EL (cell line): ENCODE measurements around the gene LIPN.

Source experiments
- DNase-seq: peaks from one replicate; pipeline ENCODE4 v3.0.0-alpha.2; 2016

LIPN gene

GRCh38 chr10:88786032-88786770 is 26.4 kb downstream of the LIPN start:
- DNase-seq, result no peak

- DNase-seq, result no peak
Measured at GRCh38 chr10:88787463-88787862, 27.6 kb downstream of the LIPN start.

DNA sequence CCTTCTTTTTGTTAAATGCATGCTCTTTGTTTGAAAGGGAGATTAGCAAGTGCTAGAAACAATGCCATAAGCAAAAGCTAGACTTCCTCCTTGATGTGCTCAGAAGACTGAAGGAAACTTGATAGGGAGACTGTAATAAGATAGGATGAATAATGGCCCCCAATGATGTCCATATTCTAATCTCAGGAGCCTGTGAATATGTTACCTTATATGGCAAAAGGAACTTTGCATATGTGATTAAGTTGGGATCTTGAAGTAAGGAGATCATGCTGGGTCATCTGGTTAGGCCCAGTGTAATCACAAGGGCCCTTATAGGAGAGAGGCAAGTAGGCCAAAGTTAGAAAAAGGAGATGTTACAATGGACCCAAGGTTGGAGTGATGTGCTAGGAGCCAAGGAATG is 29.1 kb downstream of the LIPN start:
- no peak for DNase-seq

GRCh38 chr10:88791924-88792323 is 32.1 kb downstream of the LIPN start:
- peak; percentile 38 for DNase-seq

DNA sequence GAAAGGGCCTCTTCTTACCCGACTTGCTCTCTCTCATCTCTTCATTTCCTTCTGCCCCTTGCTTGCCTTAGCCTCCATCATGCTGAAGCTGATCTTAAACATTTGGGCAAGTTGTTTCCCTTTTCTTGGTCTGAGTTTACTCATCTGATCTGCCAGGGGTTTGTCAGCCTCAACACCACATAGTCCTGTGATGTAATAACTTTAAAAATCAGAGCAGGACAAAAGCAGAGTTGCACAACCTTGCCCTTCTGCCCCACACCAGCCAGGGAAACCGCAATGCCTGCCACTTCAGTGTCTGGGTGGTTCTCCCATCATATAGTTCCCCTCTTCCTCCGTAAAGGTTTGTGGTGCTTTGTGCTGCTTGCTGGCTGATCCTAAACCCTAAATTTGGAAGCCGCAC is 32.8 kb downstream of the LIPN start:
- DNase-seq, result peak; percentile 60

DNA sequence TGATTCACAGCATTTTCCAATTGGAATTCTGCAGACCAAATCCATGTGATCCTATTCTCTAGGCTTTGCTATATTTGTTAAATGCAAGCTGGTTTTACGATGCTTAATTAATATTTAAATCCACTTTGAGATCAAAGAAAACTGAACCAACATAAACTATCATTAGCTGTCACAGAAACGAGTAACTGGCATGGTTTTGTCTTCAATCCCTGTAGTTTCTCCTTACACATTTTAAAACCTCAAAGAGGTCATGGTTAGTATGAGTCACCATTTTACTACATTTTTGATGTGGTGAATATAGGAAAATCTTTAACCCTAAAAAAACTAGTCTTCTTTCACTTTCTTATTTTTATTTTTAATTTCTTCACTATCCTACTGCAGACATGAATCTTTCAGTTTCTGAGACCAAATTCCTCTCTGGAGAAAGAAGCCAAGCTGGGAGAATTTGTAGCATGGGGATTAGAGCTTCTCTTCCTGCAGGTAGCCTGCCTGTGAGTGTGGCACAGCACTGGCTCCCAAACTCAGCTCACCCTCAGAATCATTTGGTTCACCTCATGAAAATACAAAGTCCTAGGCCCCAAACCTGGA is 34.0 kb downstream of the LIPN start:
- peak; percentile 57 for DNase-seq

- DNase-seq, result no peak
Measured at GRCh38 chr10:88794731-88795130, 34.9 kb downstream of the LIPN start.

DNA sequence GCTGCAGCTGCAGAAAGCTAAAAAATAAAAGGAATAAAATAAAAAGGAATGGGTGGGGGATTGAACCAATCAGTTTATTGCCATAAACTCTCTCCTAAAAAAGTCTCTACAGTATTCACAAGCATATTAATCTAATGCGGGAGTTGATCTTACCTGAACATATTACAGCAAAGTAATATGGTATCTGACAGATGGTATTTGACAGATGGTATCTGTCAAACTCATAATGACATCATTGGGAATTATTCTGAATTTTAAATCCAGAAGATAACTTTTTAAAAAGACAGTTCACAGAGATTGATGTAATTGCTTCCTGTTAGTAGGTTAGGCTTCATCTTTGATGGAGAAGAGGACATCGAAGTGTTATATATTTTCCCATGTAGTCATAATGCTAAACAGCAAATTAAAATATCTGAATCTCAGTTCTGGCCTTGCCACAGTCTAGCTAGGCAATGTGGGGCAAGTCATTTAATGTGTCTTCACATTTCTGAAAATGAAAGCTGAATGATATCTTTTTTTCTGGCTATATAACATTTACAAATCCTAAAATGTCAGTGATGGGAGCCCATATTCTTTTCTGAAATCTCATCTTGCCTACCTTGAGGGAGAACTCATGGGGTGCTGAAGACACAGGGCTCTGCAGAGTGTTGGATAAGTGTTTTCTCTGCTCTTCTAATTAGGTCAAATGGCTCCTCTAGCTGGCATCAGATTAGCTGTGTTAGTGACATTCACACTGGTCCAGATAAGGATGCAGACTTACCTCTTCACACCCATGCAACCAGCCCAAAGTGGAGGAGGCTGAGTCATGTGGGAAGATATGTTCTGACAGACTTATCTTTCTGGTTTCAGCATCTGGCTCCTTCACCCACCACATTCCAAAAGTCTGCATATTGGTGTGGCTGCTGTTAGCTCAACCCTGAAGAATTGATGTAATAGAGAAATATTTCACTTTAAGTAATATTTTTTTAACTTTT is 40.6 kb downstream of the LIPN start:
- peak; percentile 64 for DNase-seq

- DNase-seq, result no peak
Measured at GRCh38 chr10:88802523-88803285, 42.9 kb downstream of the LIPN start, which contains the start of gene LIPM. Gene LIPM, plus strand, starts transcription at chr10:88802730. Its CDS starts 167 bp downstream, at chr10:88802897.

DNA sequence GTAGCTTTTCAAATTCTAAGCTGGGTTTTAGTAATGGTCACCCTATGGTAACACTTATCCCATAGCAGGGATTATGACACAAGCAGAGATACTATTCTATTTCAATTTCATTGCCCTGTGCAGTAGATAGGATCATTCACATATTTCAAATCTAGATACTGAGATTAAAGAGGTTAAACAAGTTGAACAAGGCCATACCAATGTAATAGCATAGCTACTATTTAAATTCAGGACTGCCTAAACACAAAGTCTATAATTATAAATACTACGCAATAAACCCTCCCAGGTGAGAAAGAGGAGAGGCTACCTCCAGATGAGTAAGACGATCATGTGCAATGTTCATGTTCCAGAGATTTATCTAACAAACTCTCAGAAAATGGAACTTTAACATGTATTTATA is 43.8 kb downstream of the LIPN start:
- DNase-seq, result no peak

GRCh38 chr10:88804083-88804812 is 44.4 kb downstream of the LIPN start:
- no peak for DNase-seq

DNA sequence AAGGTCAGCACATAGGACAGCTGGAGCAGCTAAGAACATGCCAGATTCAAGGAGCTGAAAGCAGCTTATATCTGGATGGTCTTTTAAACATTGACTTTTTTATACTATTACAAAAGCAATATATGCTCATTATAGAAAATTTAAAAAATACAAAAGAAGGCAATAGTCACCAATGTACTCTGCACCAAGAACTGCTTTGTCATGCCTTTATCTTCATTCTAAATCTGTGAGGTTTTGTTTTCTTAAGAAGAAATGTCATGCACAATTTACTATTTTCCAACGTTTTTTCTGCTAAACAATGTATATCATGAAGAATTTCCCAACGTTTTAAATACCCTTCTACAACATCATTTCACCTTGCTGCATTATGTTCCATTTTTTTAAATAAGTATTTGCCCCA is 45.5 kb downstream of the LIPN start:
- DNase-seq, result no peak

GRCh38 chr10:88805924-88806323 is 46.1 kb downstream of the LIPN start:
- DNase-seq, result no peak

- DNase-seq, result no peak
Measured at GRCh38 chr10:88809621-88810020, 49.8 kb downstream of the LIPN start.

GRCh38 chr10:88810196-88810961 is 50.6 kb downstream of the LIPN start:
- peak; percentile 68 for DNase-seq

- DNase-seq, result no peak
Measured at GRCh38 chr10:88813200-88813599, 53.4 kb downstream of the LIPN start.

DNA sequence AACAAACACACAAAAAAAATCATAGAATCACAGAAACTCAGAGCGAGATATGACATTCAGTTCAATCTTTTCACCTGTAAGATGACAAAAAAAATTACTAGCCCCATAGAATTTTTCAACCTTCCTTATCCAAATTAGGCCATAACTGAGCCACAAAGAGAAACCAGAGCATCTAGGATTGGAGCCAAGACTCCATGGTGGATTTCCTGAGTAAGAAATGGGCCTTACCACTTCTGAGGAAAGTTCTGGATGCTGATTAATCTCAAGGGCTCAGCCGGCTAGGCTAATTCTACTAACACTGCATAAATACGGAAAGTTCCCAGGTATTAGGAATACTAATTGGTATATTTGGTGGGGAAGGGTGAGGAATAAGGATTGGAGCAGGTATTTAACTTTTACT is 59.5 kb downstream of the LIPN start:
- no peak for DNase-seq

DNA sequence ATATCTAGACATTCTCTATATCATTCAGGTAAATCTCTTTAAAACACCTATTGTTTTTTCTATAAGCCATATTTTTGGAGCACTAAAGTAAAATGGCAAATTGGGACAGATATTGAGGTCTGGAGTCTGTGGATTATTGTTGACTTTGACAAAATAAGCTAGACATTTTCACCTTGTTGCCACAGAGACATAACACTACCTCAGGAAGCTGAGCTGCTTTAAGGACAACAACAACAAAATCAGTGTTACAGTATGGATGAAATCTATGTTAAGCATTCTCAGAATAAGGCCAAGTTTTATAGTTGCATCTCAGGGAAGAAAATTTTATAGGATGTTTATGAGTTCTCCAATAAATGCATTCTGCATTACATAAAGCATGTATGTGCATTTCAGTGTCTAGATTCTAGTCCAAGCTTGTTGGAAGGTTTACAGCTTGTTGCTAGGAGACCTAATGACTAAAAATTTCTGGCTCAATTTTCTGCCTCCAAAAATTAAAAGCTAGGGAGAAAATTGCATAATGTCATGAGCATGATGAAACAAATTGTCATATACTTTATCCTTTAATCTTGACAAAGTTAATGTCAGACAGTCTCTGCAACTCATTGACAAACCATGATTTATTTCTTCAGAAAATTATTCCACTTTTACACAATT is 61.1 kb downstream of the LIPN start:
- peak; percentile 39 for DNase-seq

- no peak for DNase-seq
Measured at GRCh38 chr10:88826388-88826787, 66.6 kb downstream of the LIPN start.

DNA sequence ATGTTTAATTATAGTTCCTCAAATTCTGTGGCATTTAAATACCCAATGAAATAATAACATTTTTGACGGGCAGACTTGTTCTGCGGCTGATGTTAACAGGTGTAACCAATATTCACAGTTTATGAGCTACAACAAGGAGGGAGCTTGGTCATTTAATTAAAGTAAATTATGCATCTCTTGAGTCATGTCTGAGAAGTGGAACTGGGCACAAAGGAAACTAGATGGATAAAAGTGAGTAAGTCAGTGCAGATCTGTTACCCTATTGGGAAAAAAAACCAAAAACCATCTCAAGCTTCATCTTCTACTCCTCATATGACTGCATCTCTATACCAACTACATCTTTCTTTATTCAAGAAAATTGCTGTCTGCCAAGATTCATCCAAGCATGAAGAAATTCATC is 67.9 kb downstream of the LIPN start:
- no peak for DNase-seq

DNA sequence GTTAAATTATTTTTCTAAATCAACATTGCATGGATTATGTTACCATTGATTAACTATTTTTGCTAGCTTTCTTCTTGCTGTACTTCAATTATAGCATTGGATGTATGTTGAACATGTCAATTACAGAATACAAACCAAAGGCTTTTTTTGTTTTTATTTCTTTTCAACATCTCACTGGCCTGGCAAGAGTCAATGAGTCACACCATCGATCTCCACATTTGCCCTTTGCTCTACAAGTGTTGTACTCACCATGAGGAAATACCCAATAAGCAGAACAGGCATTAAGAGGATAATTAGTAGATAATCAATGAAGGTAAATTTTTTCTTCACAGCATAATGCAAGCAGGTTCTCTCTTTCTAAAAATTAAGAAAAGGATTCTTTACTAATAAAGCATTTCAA is 68.5 kb downstream of the LIPN start:
- DNase-seq, result peak; percentile 20
